Hepatic stellate cell (primary cell): Measurements from ENCODE around the gene MRGPRD.
"Not testable (repeated sequence)": the region's sequence is repeated elsewhere in the genome, so short reads cannot be mapped to it uniquely, and the experiment has no call there.

Experiments
- DNase-seq: peaks from one replicate; pipeline ENCODE4 v3.0.0; 2011; ENCODE audit warnings: low spot score

The MRGPRD gene

DNA sequence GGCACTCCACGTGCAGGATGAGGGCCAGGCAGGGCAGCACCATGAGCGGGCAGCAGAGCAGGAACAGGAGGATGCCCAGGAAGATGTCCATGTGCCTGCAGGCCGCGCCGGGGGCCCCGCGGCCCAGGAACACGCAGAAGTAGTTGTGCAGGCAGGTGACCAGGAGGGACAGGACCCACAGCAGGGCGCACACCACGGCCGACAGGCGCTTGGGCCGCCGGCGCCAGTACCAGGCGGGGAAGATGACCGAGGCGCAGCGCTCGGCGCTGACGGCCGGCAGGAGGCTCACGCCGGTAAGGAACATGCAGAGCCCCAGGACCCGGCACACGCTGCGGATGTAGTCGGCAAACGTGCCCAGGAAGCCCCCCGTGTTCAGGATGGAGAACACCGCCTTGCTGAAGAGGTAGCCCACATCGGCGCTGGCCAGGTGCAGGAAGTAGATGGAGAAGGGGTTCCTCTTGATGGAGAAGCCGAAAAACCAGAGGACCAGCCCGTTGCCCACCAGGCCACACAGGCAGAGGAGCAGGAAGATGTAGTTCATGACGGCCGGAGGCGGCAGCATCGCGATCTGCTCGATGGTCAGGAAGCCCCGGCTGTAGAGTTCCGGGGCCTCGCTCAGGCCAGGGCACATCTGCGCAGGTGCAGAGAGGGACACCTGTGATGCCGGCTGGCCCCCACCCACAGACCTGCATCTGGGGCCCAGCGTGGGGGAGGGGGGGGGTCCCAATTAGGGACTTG, 25.0 kb upstream of the MRGPRD start:
- DNase-seq, result no peak

DNA sequence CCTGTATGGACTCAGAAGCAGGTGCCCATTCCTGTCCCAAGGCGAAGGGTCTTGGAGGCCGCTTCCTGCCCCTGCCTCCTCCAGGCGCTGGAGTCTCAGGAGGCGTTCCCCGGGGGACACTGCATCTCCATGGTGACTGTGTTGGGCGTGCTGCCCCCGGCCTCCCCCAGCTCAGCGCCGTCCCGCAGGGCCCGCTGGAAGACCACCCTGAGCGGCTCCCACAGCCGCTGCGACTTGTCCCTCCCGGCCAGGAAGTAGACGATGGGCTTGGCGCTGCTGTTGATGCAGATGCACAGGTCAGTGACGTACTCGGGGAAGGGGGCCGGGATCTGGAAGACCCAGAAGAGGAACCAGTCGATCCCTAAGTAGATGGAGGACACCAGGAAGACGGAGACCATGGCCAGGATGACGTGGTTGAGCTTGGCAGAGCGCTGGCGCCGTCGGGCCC, 24.4 kb upstream of the MRGPRD start:
- no peak for DNase-seq

DNA sequence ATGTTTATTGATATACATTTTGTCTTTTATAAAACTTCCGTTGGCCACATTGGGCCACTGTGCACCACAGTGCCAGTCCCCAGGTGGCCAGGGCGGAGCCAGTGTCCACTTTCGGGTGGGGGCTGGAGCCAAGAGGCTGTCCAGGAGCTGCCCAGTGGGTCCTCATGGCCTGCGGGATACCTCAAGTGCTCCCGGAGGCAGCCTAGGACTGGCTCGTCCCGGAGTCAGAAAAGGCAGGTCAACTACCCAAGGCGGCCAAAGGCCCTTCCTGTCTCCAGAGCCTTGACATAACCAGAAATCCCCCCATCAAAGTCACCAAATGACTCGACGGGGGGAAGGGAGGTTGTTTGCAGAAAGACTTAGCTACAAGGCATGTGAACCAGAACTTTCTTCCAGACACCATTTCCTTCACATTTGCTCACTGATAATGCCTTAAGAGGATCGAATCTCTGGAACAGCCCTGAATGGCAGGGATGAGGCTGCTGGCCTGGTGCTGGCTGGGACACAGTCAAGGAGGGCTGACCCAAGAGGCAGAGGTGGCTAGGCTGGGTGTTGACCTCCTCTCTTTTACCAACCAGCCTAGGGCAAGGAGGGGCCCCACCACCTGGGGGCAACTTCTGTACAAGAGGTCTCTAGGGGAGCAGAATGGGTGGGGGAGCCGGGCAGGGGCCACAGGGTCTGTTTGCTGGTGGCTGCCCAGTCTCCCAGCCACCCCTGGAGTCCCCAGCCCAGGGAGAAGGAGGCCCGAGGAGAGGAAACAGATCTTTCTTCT, 23.8 kb upstream of the MRGPRD start:
- DNase-seq, result no peak

DNA sequence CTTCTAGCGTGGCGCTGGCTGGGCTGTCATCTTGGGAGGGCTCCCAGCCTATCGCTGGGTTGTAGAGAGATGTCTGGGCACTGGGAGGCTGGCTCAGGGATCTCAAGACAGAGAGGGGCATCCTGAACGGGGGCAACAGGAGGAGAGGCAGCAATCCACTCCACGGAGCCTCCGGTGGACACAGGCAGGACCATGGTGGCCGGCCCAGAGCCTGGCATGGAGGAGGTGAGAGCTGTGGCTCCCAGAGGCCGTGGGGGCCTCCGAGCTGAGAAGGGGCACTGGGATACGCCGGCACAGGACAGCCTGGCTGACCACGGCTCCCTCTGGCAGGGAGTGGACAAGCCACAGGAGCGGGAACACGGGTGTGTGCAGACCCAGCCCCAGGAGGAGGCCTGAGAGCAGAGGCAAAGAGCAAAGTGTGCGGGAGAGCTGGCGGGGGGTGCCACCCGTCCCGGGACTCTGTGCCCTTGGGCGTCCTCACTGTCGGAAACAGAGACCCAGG, 23.1 kb upstream of the MRGPRD start:
- no peak for DNase-seq

DNA sequence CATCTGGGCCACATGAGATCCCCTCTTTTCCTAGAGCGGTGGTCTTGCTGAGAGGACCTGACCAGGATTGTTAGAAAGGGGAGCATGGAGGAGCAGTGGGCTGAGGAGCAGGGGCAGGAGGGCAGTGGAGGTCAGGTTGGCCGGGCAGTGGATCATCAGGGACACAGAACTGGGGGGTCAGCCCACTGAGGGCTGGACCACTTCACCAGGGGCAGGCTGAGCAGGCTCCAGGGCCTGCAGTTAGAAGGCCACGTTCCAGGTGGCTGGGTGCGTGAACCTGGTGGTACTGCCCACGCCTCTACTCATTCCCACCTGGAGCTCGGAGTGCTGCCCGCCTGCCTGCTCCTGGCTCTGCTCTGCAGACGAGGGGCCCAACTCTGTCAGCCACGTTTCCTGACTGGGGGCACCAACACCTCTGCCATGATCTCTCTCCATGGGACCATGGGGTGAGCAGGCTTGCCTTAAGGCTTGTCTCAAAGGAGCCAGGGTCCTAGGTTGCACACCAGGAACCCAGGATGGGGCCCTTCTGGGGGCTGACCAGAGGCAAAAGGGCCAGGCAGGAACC, 22.6 kb upstream of the MRGPRD start:
- no peak for DNase-seq

DNA sequence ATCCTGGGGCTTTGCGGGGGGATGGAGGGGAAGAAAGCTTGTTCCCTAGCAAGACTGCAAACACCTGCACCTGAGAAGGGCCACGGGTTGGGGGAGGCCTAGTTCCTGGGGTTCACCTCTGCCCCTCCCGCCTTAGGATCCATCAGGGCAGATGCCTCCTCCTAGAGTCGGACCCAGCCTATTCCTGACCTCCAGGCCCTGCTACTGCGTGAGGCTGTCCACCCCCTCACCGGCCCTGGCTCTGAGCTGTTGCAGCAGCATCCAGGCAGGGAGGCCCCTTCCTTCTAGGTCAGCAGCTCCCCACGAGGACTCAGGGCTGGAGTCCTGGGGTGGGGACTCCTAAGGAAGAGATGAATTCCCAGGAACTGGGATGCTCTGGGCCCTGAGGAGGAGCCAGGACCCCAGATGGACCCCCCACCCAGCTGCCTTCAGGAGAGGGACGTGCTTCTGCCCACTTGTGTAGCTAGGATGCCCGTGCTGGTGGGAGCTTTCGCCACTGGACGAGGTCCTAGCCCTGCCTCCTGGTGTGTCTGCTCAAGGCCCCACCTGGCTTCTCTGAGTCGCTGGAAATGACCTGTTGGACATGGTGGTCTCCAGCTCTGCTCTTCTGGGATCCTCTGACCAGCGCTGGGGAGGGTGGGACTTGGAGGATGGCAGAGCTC, 21.9 kb upstream of the MRGPRD start:
- no peak for DNase-seq

DNA sequence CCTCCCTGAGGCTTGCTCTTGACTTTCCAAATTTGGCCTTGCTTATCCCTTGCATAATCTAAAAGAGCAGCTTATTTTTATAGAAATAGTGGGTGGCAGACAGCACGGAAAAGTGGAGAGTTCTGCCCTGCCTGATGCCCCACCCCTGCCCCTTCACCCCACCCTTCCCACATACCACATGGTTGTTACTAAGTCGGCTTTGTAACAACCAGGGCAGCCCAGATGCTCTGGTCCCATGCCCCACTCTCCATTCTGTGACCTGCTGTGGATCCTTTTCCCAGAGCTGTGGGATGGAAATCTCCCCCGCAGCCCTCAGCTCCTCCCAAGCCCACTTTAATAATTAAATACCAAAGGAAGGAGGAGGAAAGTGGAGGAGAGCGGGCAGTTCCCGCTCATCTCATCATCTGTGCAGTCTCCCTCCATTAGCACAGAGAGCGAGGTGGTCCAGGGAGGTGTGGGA, 21.4 kb upstream of the MRGPRD start:
- no peak for DNase-seq

DNA sequence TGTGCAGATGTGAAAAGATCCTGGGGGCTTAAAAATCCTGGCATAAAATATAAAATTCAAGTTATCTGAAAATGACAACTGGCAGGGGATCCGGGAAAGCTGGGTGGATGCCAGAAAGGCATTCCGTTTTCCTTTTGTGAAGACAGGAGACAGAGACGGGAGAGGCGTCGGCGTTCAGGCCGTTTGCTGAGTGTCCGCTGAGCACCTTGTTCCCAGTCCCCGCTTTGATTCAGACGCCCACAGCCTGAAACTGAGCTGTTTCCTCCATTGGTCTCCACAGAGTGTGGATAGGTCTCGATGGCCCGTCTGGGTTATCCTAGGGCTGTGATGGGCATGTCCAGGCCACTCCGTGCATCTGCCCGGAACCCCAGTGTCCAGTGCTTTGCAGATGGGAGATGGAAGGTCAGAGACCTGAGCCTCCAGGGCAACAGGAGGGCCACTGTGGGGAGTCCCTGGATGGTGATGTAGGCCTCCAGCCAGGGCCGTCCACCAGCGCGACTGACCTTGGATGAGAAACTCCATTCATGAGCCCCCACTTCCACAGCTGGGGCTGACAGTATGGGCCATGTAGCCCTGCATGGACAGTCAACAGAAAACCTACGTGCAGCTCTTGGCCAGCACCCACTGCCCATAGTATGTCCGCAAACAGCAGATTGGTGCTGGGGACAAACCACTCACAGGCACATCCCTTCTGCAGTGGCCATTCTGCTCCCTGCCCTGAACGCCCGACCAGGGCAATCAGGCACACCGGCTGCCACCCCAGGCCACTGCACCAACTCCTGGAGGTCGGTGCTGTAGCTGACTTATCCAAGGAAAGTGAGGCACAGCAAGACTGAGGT, 20.7 kb upstream of the MRGPRD start:
- no peak for DNase-seq

DNA sequence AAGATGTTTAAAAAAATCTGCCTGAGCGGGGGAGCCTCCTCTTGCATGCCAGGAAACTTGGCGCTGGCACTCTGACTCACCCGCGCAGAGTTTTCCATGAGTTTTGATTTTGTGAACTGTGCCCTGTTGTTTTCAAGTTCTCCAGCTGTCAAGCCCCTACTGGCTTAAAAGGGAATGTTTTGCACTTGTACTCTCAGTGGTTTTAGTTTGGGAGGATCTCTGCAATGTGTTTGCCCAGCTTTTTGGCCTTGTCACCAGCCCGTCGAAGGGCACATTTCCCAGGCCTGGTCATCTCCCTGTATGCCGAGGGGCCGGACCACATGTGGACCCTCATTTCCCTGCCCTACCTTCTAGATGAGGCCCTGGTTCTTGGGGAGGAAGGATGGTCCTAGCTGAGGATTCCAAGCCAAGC, 20.1 kb upstream of the MRGPRD start:
- peak; percentile 92 for DNase-seq

DNA sequence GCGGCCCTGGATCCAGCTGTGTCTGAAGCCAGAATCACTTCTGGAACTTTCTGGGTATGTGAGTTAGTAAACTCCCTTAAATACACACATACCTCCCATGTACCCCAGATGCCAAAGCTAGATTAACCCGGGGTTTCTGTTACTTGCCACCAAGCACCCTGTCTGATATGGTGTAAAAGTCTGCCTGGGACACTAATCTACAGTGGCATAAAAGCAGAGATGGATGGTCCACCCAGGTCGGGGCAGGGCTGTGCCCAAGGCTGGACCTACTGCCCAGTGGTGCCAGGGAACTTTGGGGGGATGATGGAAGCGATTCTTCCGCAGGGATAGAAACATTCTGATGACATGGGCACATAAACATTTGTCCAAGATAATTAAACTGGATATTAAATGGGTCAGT, 19.6 kb upstream of the MRGPRD start:
- DNase-seq, result no peak

DNA sequence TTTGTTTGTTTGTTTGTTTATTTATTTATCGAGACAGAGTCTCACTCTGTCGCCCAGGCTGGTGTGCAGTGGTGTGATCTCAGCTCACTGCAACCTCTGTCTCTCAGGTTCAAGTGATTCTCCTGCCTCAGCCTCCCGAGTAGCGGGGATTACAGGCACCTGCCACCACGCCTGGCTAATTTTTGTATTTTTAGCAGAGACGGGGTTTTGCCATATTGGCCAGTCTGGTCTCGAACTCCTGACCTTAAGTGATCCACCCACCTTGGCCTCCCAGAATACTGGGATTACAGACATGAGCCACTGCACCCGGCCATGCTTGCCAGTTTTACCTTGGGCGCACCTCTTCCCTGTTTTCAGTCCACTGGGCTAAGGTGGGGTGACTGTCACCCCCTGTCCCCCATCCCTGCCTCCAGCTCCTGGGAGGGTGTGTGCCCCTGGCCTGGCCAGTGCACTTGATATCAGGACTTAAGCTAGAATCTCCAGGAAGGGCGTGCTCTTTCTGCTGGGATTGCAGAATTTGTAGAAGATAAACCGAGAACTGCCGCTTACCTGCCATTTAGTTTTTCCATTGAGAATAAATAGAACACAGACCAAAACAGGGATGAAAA, 19.1 kb upstream of the MRGPRD start:
- not testable (repeated sequence) for DNase-seq

DNA sequence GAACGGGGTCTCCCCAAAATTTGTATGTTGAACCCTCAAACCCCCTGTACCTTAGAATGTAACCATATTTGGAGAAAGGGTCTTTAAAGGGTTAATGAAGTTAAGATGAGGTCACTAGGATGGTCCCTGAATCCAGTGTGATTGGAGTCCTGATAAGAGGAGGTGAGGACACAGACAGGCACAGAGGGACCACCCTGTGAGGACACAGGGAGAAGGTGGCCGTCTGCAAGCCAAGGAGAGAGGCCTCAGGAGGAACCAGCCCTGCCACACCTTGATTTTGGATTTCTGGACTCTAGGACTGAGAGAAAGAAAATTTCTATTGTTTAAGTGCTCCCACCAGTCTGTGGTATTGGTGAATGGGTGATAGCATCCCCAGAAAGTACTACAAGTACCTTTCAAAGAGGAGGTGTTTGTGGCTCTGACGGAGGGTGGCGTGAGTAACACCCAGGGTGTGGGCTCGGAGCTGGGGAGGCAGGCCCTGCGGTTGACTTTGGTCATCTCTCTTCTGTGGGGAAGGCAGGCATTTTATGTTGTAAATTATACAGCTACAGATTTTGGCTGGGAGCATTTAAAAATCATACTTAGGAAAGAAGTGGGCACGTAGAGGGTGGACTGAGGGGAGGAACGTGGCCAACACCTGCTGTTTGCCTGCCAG, 18.4 kb upstream of the MRGPRD start:
- DNase-seq, result no peak

DNA sequence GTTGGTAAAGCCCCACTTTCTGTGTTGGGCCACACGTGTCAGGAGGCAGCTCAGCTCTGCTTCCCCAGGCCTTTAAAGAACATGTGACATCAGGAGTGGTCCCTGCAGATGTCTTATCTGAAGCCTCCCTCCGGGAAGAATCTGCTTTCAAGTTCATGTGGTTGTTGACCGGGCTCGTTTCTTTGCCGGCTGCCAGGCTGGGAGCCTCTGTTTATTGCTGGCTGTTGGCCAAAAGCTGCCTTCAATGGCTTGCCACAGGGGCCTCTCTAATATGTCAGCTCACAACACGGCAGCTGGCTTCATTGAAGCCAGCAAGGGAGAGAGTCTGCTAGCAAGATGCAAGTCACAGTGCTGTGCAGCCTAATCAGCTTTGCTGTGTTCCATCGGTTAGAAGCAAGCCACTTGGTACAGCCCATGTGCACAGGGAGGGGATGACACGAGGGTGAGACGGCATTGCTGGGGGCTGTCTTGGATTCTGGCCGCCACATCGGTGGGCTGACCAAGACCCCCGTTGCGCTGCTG, 17.7 kb upstream of the MRGPRD start:
- no peak for DNase-seq

DNA sequence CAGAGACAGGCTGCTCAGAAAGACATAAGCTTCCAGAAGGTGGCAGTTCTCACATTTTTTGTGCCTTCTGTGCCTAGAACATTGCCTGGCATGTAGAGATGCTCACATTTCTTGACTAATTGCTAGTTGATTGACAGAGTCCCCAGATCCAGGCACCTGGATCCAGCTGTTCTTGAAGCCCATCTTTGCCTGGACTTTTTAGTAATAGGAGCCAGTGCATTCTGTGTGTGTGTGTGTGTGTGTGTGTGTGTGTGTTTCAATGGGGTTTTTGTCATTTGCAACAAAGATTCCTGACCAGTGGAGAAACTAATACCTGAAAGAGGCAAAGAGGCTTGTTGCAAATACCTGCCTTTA, 17.2 kb upstream of the MRGPRD start:
- no peak for DNase-seq

DNA sequence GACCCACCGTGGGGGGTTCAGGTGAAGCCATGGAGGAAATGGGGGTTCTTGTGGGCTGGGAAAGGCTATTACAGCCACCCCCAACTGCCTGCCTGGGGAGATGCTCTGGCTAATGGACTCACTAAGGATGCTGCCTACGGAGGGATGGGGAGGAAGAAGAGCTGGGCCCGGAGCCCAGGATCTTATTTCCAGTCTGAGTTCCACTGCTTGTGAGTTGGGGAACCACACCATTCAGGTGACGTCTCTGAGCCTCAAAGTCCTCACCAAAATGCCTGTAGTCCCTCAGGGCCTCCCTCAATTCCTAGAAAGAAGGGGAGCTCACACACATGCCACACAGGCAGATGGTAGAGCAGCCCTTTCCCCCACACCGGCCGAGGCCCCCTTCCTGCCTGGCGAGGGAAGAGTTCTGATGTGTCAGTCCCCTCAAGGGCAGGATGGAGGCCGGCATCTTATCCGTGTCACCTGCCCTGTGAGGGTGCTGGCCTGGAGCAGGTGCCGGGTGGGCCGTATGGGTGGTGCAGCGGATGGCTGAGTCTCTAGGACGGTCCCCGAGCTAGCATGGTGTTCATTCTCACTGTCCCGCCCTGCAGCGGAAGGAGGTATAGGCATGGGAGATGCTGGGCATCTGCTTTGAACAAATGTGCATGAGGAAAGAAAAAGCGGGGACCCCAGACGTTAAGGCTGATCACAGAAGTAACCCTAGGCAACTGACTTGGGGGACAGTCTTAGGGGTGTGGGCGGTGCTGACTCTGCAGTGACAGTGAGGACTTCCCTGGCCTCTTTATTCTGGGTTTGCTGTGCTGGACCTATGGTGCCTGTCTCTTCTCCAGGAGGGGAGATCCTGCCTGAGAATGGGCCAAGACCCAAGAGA, 16.6 kb upstream of the MRGPRD start:
- DNase-seq, result no peak

DNA sequence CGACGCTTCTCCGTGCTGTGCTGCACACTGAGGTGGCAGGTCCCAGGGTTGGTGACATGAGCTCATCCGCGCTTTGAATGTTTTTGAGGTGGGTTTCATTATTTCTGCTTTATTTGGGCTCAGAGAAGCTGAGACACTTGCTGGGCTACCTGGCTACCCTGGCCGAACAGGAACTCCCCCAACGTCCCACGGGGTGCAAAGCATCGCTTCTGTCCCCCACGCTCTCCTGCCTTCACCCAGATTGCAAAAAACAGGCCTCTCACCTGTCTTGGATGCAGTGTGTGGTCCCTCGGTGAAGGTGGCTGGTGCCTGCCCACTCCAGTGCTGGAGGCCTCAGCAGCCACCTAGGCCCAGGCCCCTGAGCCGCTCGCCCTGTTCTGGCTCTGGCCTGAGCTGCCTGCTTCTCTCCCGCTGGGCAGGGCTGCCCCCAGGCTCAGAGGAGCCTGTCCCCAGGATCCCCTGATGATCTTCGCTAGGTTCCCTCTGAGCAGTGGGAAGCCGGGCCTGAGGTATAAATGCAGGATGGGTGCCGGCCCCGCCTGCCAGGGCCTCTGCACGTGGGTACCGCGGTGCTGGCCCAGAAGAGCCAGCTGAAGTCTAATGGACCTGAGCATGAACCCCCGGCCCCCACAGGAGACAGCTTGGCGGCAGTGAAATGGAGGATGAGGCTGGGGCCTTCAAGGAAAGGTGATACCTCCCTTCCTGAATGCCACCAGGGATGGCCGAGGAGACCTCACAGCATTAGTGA, 15.8 kb upstream of the MRGPRD start:
- no peak for DNase-seq

DNA sequence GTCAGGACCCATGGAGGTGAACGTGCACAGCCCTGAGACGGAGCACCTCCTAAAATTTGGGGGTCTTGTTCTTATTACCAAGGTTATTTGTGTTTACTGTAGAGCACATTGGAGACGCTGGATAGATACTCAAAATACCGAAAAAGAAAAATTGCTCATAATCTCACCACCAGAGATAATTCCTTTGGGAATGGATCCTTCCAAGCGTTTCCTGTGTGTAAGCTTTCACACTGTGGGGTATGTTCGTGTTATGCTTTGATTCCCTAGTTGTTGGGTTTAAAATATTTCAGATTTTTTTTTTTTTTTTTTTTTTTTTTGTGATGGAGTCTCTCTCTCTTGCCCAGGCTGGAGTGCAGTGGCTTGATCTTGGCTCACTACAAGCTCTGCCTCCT, 14.1 kb upstream of the MRGPRD start:
- DNase-seq, result no peak

DNA sequence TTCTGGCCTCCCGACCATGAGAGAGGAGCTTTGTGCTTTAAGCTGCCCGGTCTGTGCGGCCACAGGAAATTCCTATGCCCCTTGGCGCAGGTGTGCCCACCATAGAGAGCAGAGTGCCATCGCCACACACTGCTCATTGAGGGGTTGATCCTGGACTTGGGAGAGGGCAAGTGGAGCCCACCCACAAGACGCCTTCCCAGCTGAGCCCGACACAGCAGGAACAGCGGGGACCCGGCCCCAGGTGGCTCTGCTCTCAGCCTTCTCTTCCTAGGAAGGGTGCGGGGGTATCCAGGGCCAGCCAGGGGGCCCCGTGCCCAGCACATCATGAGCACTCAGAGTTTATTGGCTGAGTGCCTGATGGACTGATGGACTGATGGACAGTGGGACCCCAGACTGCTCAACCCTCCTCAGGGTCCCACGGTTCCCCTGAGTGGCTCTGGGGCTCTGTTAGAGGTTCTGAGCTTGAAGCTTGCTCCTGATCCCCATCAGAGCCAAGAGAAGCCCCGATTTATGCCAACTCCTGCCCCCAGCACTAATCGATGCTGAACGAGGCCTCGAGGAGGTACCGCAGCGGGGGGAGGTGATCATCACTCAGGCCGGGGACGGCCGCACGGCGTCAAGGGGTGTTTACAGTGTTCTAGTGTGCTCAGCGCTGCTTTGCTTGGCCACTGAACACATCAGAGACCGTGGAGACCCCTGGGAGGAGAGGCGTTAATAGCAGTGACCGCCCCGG, 13.5 kb upstream of the MRGPRD start:
- DNase-seq, result no peak
